ENCODE data around the gene FNIP1.

Gene FNIP1

GRCh38 chr5:131640043-131640856 is 156.6 kb downstream of the FNIP1 start:
- peaks cover 4% of the 10 kb centered on the region for H3K36me3 ChIP-seq (replicated peaks)
- no peak overlapping the region for H3K4me3 ChIP-seq (ENCODE audit: low read depth, low read length)
- in situ Hi-C loops (cut with HindIII; ENCODE audit: low pct_ligation_motif_present, low sequenced_read_pairs) = no loop called here
- no peak for TF ChIP-seq CTCF (IDR thresholded peaks at IDR 0.05; ENCODE audit: low read depth, low read length, missing control alignments)
- H3K27me3 ChIP-seq (replicated peaks) = no peaks in the 10 kb centered on the region
- H3K27ac ChIP-seq = no peak overlapping the region
- DNase-seq = peak; percentile 25

- H3K27me3 ChIP-seq (replicated peaks) = no peaks in the 10 kb centered on the region
- no peak for TF ChIP-seq CTCF (IDR thresholded peaks at IDR 0.05; ENCODE audit: low read depth, low read length, missing control alignments)
- no peak for DNase-seq
- H3K27ac ChIP-seq = no peak overlapping the region
- H3K36me3 ChIP-seq (replicated peaks) = no peaks in the 10 kb centered on the region
- in situ Hi-C loops (cut with HindIII; ENCODE audit: low pct_ligation_motif_present, low sequenced_read_pairs) = no loop called here
- H3K4me3 ChIP-seq (ENCODE audit: low read depth, low read length) = no peak overlapping the region
Observed at GRCh38 chr5:131639148-131639547, 157.7 kb downstream of the FNIP1 start.

- H3K27me3 ChIP-seq (replicated peaks) = no peaks in the 10 kb centered on the region
- TF ChIP-seq CTCF (IDR thresholded peaks at IDR 0.05; ENCODE audit: low read depth, low read length, missing control alignments) = no peak
- DNase-seq = no peak
- no peak overlapping the region for H3K27ac ChIP-seq
- in situ Hi-C loops (cut with HindIII; ENCODE audit: low pct_ligation_motif_present, low sequenced_read_pairs) = no loop called here
- H3K36me3 ChIP-seq (replicated peaks) = no peaks in the 10 kb centered on the region
- H3K4me3 ChIP-seq (ENCODE audit: low read depth, low read length) = no peak overlapping the region
Observed at GRCh38 chr5:131637694-131638093, 159.1 kb downstream of the FNIP1 start.

- no peak for DNase-seq
Observed at GRCh38 chr5:131635684-131636572, 160.9 kb downstream of the FNIP1 start.

More at GRCh38 chr5:131635684-131636572, 160.9 kb downstream of the FNIP1 start:
- Histone ChIP-seq H3K27me3 (replicated peaks) (no peaks in the 10 kb centered on the region), H3K27ac (peak overlapping the region; percentile 91), H3K36me3 (replicated peaks) (no peaks in the 10 kb centered on the region), H3K4me3 (ENCODE audit: low read depth, low read length) (peak overlapping the region; percentile 91)
- TF ChIP-seq CTCF (IDR thresholded peaks at IDR 0.05; ENCODE audit: low read depth, low read length, missing control alignments) = no peak
- in situ Hi-C loops (cut with HindIII; ENCODE audit: low pct_ligation_motif_present, low sequenced_read_pairs) = no loop called here

All from brain microvascular endothelial cell (primary cell).